HFF-Myc (cell line): Measurements from ENCODE around the gene PHC3.

Experiments used
- DNase-seq: peaks from one replicate; pipeline ENCODE4 v3.0.0-alpha.2; 2011; ENCODE audit warnings: low read depth; ENCODE audit errors: extremely low read depth
- H3K4me3 ChIP-seq: replicated peaks from 2 replicates; pipeline ENCODE4 v1.5.1; 2011; ENCODE audit warnings: low read depth, mild to moderate bottlenecking, control low read depth, low read length
- CTCF ChIP-seq: IDR thresholded peaks from 2 replicates; pipeline ENCODE4 v1.5.1; 2012; ENCODE audit warnings: mild to moderate bottlenecking, low read depth, low read length, control low read depth; ENCODE audit errors: missing control alignments

PHC3 gene

GRCh38 chr3:170057550-170057949 is 124.0 kb downstream of the PHC3 start:
- no peak for TF ChIP-seq CTCF
- no peak overlapping the region for H3K4me3 ChIP-seq
- DNase-seq = no peak

GRCh38 chr3:170056710-170057454 is 124.7 kb downstream of the PHC3 start:
- H3K4me3 ChIP-seq = no peak overlapping the region
- no peak for DNase-seq
- no peak for TF ChIP-seq CTCF

- TF ChIP-seq CTCF = no peak
- DNase-seq = no peak
- no peak overlapping the region for H3K4me3 ChIP-seq
Measured at GRCh38 chr3:170055209-170055608, 126.3 kb downstream of the PHC3 start.

- TF ChIP-seq CTCF = peak; percentile 13
- DNase-seq = no peak
- H3K4me3 ChIP-seq = no peak overlapping the region
Measured at GRCh38 chr3:170054204-170054603, 127.3 kb downstream of the PHC3 start.

GRCh38 chr3:170052398-170052797 is 129.1 kb downstream of the PHC3 start:
- no peak overlapping the region for H3K4me3 ChIP-seq
- DNase-seq = no peak
- TF ChIP-seq CTCF = no peak

- DNase-seq = no peak
- no peak for TF ChIP-seq CTCF
Measured at GRCh38 chr3:170050753-170051152, 130.8 kb downstream of the PHC3 start.

More at GRCh38 chr3:170050753-170051152, 130.8 kb downstream of the PHC3 start:
- no peak overlapping the region for H3K4me3 ChIP-seq
